Measurements from ENCODE around the gene F10.

Gene F10

DNA sequence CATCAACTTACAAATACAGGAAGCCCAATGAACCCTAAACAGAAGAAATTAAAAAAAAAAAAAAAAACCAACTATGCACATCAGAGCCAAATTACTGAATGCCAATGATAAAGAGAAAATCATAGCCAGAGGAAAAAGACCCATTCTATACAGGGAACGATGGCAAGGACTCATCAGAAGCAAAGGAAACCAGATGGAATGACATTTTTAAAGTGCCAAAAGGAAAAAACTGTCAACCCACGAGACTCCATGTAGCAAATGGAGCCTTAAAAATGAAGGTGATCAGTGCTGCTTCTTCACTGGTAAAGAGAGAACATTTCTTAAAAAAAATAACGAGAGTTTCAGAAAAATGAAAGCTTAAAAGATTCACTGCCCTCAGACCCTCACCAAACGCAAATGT is 67.6 kb downstream of the F10 start:
- DNase-seq (ENCODE audit: low read depth in 2 of 3, low spot score in 1 of 3): no peak

DNA sequence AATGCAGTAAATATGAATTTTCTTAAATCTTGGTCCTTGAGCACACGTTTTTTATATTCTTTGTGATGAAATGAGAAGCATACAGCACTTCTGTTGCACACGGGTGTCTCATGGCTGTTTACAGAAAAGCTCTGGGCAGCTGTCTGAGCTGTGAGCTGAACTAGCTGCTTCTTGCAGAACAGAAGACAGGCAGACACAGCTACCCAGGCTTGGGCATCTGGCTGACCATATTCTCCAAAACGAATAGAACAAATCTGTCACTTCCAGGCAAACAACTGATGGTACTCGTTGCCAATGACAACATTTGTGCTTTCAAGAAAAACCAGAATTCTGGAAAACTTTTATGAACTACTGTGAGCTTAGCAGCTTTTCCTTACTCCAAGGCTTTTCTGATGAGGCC is 69.7 kb downstream of the F10 start:
- no peak for DNase-seq (ENCODE audit: low read depth in 2 of 3, low spot score in 1 of 3)

DNA sequence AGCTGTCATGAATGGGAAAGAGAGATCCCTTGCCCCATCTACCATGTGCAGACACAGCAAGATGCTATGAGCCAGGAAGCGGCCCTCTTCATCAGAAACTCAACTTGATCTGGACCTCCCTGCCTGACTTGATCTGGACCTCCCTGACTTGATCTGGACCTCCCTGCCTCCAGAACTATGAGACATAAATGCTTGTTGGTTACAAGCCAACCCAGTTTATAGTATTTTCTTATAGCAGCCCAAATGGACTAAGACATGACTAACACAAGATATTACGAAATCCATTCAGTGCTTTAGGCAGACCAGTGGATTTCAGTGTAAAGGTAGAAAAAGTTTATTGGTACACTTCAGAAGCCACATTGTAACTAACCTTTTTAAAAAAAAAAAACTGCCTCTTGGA is 70.3 kb downstream of the F10 start:
- no peak for DNase-seq (ENCODE audit: low read depth in 2 of 3, low spot score in 1 of 3)

DNA sequence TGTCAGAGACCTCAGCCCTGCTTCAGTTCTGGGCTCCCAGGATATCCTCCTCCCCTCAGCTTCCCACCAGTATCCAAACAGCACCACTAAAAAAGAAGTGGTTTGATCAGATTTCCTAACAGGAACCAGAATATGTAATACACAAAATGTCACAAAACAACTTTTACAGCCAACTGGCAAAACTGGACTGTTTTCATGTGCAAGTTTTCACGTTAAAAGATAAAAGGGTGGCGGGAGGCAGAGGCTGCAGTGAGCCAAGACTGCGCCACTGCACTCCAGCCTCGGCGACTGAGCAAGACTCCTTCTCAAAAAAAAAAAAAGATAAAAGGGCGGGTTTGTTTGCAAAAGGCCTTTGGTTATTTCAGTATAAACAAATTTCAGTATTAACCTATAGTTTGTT is 72.8 kb downstream of the F10 start:
- DNase-seq (ENCODE audit: low read depth in 2 of 3, low spot score in 1 of 3): no peak

DNA sequence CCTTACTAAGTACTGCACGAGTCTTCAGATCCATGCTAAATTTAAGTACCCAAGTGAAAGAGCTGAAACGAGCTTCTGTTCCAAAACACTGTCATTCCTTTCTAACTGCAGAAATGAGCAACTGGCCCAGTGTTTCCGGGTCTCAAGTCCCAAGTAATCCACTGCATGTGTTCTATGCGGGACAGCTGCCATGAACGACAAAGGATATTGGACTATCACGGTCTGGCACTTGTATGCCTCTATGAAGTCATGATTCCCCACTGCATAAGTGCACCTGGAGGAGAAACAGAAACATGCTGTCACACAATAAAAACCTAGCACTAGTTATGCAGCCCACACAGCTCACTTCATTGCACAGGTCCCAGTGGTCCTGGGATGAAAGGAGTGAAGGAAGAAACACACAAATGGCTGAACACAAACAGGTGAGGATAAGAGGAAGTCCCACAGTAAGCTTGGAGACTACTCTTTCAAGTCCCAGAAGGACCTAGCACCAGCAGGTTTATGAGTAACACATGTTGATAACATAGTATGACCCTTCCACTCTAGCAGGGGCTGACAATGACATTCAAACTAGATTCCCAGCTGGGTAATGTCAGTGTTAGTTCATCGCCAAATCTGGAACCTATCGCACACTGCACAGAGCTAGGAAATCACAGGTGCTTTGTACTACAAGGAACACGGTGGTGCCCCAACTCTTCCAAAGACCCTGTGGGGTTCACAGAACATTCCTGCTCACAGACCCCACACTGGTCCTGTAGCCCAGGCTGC is 74.6 kb downstream of the F10 start:
- no peak for DNase-seq (ENCODE audit: low read depth in 2 of 3, low spot score in 1 of 3)
